HepG2 (cell line): ENCODE data around the gene PRMT5. TPM values are rescaled to one million over a fixed set of nuclear protein-coding genes. Genes with fewer than 3 reads are reported as not detected.

Source experiments
- AKAP8 ChIP-seq: sonication (generic); formaldehyde crosslinking; IDR thresholded peaks from 2 replicates; pipeline ENCODE4 v1.5.1; 2020; ENCODE audit warnings: mild to moderate bottlenecking, missing genetic modification reagents
- AKNA ChIP-seq: sonication (generic); formaldehyde crosslinking; IDR thresholded peaks from 2 replicates; pipeline ENCODE4 v1.4.0; 2020; ENCODE audit warnings: missing genetic modification reagents, borderline replicate concordance
- ARID2 ChIP-seq: sonication (generic); formaldehyde crosslinking; IDR thresholded peaks from 2 replicates; pipeline ENCODE4 v1.8.1; 2022; ENCODE audit warnings: mild to moderate bottlenecking, missing genetic modification reagents, borderline replicate concordance
- CC2D1A ChIP-seq: sonication (generic); formaldehyde crosslinking; IDR thresholded peaks from 2 replicates; pipeline ENCODE4 v1.8.1; 2023; ENCODE audit warnings: mild to moderate bottlenecking, missing genetic modification reagents
- CEBPB ChIP-seq: IDR thresholded peaks from 2 replicates; pipeline ENCODE4 v1.6.1; 2011; ENCODE audit warnings: low read depth, low read length, improper control_type of control experiment, borderline replicate concordance
- FOXO1 ChIP-seq: sonication (generic); formaldehyde crosslinking; IDR thresholded peaks from 2 replicates; pipeline ENCODE4 v1.4.0; 2020; ENCODE audit warnings: missing genetic modification reagents
- HDAC1 ChIP-seq: sonication (generic); formaldehyde crosslinking; IDR thresholded peaks from 2 replicates; pipeline ENCODE4 v1.5.1; 2020; ENCODE audit warnings: mild to moderate bottlenecking, missing genetic modification reagents
- HMGA1 ChIP-seq: sonication (generic); formaldehyde crosslinking; conservative IDR thresholded peaks from 2 replicates; pipeline ENCODE4 v1.4.0; 2020; ENCODE audit warnings: missing genetic modification reagents
- JUNB ChIP-seq: sonication (generic); formaldehyde crosslinking; IDR thresholded peaks from 2 replicates; pipeline ENCODE4 v1.8.0; 2022; ENCODE audit warnings: missing genetic modification reagents, mild to moderate bottlenecking, borderline replicate concordance
- KDM1A ChIP-seq: IDR thresholded peaks from 2 replicates; pipeline ENCODE4 v1.6.1; 2016; ENCODE audit warnings: missing compliant biosample characterization
- KDM5B ChIP-seq: sonication (generic); formaldehyde crosslinking; IDR thresholded peaks from 2 replicates; pipeline ENCODE4 v1.4.0; 2020; ENCODE audit warnings: missing genetic modification reagents, mild to moderate bottlenecking, borderline replicate concordance
- ONECUT2 ChIP-seq: sonication (generic); formaldehyde crosslinking; IDR thresholded peaks from 2 replicates; pipeline ENCODE4 v1.4.0; 2020; ENCODE audit warnings: missing genetic modification reagents
- PHF5A ChIP-seq: IDR thresholded peaks from one replicate; pipeline ENCODE4 v1.6.1; 2018; ENCODE audit warnings: low read depth, missing genetic modification reagents; ENCODE audit not compliant: unreplicated experiment
- SP4 ChIP-seq: sonication (generic); formaldehyde crosslinking; IDR thresholded peaks from 2 replicates; pipeline ENCODE4 v1.8.1; 2023; ENCODE audit warnings: mild to moderate bottlenecking, missing genetic modification reagents
- ZBTB26 ChIP-seq: IDR thresholded peaks from 2 replicates; pipeline ENCODE4 v1.6.1; 2016; ENCODE audit warnings: missing compliant biosample characterization, missing genetic modification reagents, borderline replicate concordance
- ZFP36L1 ChIP-seq: sonication (generic); formaldehyde crosslinking; IDR thresholded peaks from 2 replicates; pipeline ENCODE4 v1.8.0; 2022; ENCODE audit warnings: mild to moderate bottlenecking, missing genetic modification reagents, moderate library complexity
- ZNF530 ChIP-seq: sonication (generic); formaldehyde crosslinking; IDR thresholded peaks from 2 replicates; pipeline ENCODE4 v1.5.0; 2020; ENCODE audit warnings: low read depth, mild to moderate bottlenecking, missing genetic modification reagents
- ZNF609 ChIP-seq: sonication (generic); formaldehyde crosslinking; IDR thresholded peaks from 2 replicates; pipeline ENCODE4 v1.4.0; 2020; ENCODE audit warnings: mild to moderate bottlenecking, missing genetic modification reagents, borderline replicate concordance
- polyA plus RNA-seq, 8 experiments: library from polyadenylated mRNA; depleted of rRNA in 3 of 8; stranded (reverse) in 7 of 8; unstranded in 1 of 8; fragments of >200 nt; fragmentation: Illumina TruSeq in 4 of 8; extraction: Trizol in 4 of 8; gene quantifications; 2 replicates each; pipeline versions ENCODE4 v1.2.1 to v1.2.3, GENCODE V29; 2011 to 2016; ENCODE audit warnings: low read depth in 4 of 8, missing spikeins in 1 of 8, mixed read lengths in 1 of 8; ENCODE audit not compliant: insufficient read depth in 1 of 8
- total RNA-seq, 5 experiments: library from RNA; depleted of rRNA; stranded (reverse); fragments of >200 nt; fragmentation: Illumina TruSeq; extraction: Trizol; gene quantifications; 2 replicates each; pipeline ENCODE4 v1.2.3, GENCODE V29; 2016; ENCODE audit warnings: low read depth in 1 of 5

The PRMT5 gene
- total and polyA plus RNA-seq, 2 of the 13 experiments (the other 11 are each of a cell fraction or from before 2014, with no cell fraction given), result 210 to 354 TPM

- TF ChIP-seq ZBTB26 (CRISPR knock-in tag) (0 out of 2 replicates have a peak, but pooled peaks have one; percentile 32), SP4 (CRISPR knock-in tag) (peak; percentile 59; the same call in 1 of the 2 replicates), ZNF530 (CRISPR knock-in tag) (no peak), CC2D1A (0 out of 2 replicates have a peak, but pooled peaks have one; percentile 20), HMGA1 (CRISPR knock-in tag) (no peak), HDAC1 (CRISPR knock-in tag) (no peak), JUNB (no peak), FOXO1 (CRISPR knock-in tag) (no peak), ZFP36L1 (CRISPR knock-in tag) (no peak), AKAP8 (no peak), AKNA (CRISPR knock-in tag) (no peak), ONECUT2 (no peak), ARID2 (CRISPR knock-in tag) (no peak), ZNF609 (CRISPR knock-in tag) (no peak), KDM5B (CRISPR knock-in tag) (0 out of 2 replicates have a peak, but pooled peaks have one; percentile 30), KDM1A (peak; percentile 32; the same call in 1 of the 2 replicates), PHF5A (CRISPR knock-in tag) (no peak), CEBPB (peak; percentile 99)
Measured at GRCh38 chr14:22915886-22916521, 13.2 kb downstream of the PRMT5 start (continued).
